ENCODE results near the gene GAPT.
A peak's percentile ranks its signal among the peaks of the same experiment; 100 is the strongest.

Gene GAPT

GRCh38 chr5:58491216-58491892 lies at the start of gene GAPT:
GAPT (plus strand) TSS chr5:58491435; CDS start chr5:58494537, 3,102 bp downstream.
- no peak for DNase-seq

- no peak for DNase-seq
These were observed 46.4 kb upstream of the GAPT start for GRCh38 chr5:58444805-58445204.

GRCh38 chr5:58446024-58446423 lies 45.2 kb upstream of the GAPT start:
- no peak for DNase-seq

GRCh38 chr5:58447226-58447625 lies 44.0 kb upstream of the GAPT start:
- DNase-seq, result no peak

- no peak for DNase-seq
These were observed 41.2 kb upstream of the GAPT start for GRCh38 chr5:58450018-58450417.

GRCh38 chr5:58450811-58451629 lies 40.2 kb upstream of the GAPT start:
- no peak for DNase-seq

- no peak for DNase-seq
These were observed 39.3 kb upstream of the GAPT start for GRCh38 chr5:58451732-58452565.

GRCh38 chr5:58452566-58453258 lies 38.5 kb upstream of the GAPT start:
- DNase-seq, result no peak

GRCh38 chr5:58453306-58453705 lies 37.9 kb upstream of the GAPT start:
- no peak for DNase-seq

- no peak for DNase-seq
These were observed 37.2 kb upstream of the GAPT start for GRCh38 chr5:58454025-58454424.

- no peak for DNase-seq
These were observed 36.2 kb upstream of the GAPT start for GRCh38 chr5:58455066-58455465.

- no peak for DNase-seq
These were observed 35.8 kb upstream of the GAPT start for GRCh38 chr5:58455480-58455879.

GRCh38 chr5:58456026-58456425 lies 35.2 kb upstream of the GAPT start:
- DNase-seq, result no peak

- no peak for DNase-seq
These were observed 34.7 kb upstream of the GAPT start for GRCh38 chr5:58456486-58456885.

- DNase-seq, result no peak
These were observed 34.2 kb upstream of the GAPT start for GRCh38 chr5:58457050-58457449.

GRCh38 chr5:58458141-58458742 lies 33.0 kb upstream of the GAPT start:
- DNase-seq, result no peak

- no peak for DNase-seq
These were observed 32.5 kb upstream of the GAPT start for GRCh38 chr5:58458743-58459145.

GRCh38 chr5:58459146-58460001 lies 31.9 kb upstream of the GAPT start:
- peak; percentile 4 to 65 for DNase-seq

GRCh38 chr5:58460002-58460731 lies 31.1 kb upstream of the GAPT start, which contains the start of gene PLK2:
PLK2 (minus strand) TSS chr5:58460086; CDS start chr5:58459959, 127 bp downstream.
- peak; percentile 65 to 77 for DNase-seq

- peak; percentile 79 to 87 for DNase-seq
These were observed 30.4 kb upstream of the GAPT start for GRCh38 chr5:58460732-58461286.

All from SHP77 (cell line).